ENCODE data around the gene MAPK7.

MAPK7 gene

GRCh38 chr17:19381361-19381740 is 3.1 kb downstream of the MAPK7 start:
- no peak for DNase-seq

GRCh38 chr17:19381741-19382444 is 3.6 kb downstream of the MAPK7 start:
- no peak for DNase-seq

GRCh38 chr17:19382531-19383444 is 4.5 kb downstream of the MAPK7 start:
- DNase-seq: no peak

- DNase-seq: peak; percentile 42
These were observed 5.6 kb downstream of the MAPK7 start for GRCh38 chr17:19383681-19384470.

- peak; percentile 94 for DNase-seq
These were observed 6.6 kb downstream of the MAPK7 start for GRCh38 chr17:19384723-19385391.

GRCh38 chr17:19385521-19385983 is 7.3 kb downstream of the MAPK7 start:
- no peak for DNase-seq

- peak; percentile 86 for DNase-seq
These were observed 8.0 kb downstream of the MAPK7 start for GRCh38 chr17:19386051-19386929.

- DNase-seq: peak; percentile 99
These were observed 8.9 kb downstream of the MAPK7 start, which contains the start of gene MFAP4 for GRCh38 chr17:19386974-19387920. Gene MFAP4, minus strand, starts transcription at chr17:19387190. Its CDS starts 35 bp downstream, at chr17:19387155.

- DNase-seq: peak; percentile 90
These were observed 9.7 kb downstream of the MAPK7 start for GRCh38 chr17:19387921-19388521.

GRCh38 chr17:19388791-19389785 is 10.8 kb downstream of the MAPK7 start:
- peak; percentile 34 for DNase-seq

- DNase-seq: no peak
These were observed 12.7 kb downstream of the MAPK7 start for GRCh38 chr17:19390951-19391350.

GRCh38 chr17:19391432-19391831 is 13.1 kb downstream of the MAPK7 start:
- DNase-seq: no peak

- DNase-seq: no peak
These were observed 14.0 kb downstream of the MAPK7 start for GRCh38 chr17:19392303-19392702.

GRCh38 chr17:19397556-19398041 is 19.3 kb downstream of the MAPK7 start:
- no peak for DNase-seq

GRCh38 chr17:19398301-19399181 is 20.2 kb downstream of the MAPK7 start:
- DNase-seq: no peak

- DNase-seq: no peak
These were observed 21.6 kb downstream of the MAPK7 start for GRCh38 chr17:19399750-19400450.
